Immature natural killer cell (primary cell): ENCODE data around the gene MYMK. TPM values are rescaled to one million over a fixed set of nuclear protein-coding genes. Genes with fewer than 3 reads are reported as not detected.

ENCODE experiments used
- DNase-seq, 3 donors: peaks; one replicate each; pipeline ENCODE4 v3.0.0; 2022; ENCODE audit warnings: mixed read lengths in 1 of 3
- H3K27ac Mint-ChIP-seq, 6 donors: one replicate each; pipeline ENCODE4 v1.8.0; 2020; ENCODE audit warnings: mixed read lengths in 6 of 6, mild to moderate bottlenecking in 5 of 6, inconsistent platforms in 4 of 6, moderate library complexity in 3 of 6
- H3K27me3 Mint-ChIP-seq, 3 donors: one replicate each; pipeline ENCODE4 v1.8.0; 2020 to 2021; ENCODE audit warnings: low read depth in 3 of 3, mild to moderate bottlenecking in 3 of 3, mixed read lengths in 3 of 3, moderate library complexity in 3 of 3, inconsistent platforms in 1 of 3
- H3K36me3 Mint-ChIP-seq, 3 donors: one replicate each; pipeline ENCODE4 v1.8.0; 2020; ENCODE audit warnings: mixed read lengths in 3 of 3, inconsistent platforms in 2 of 3, mild to moderate bottlenecking in 2 of 3
- H3K4me1 Mint-ChIP-seq, 2 donors: one replicate each; pipeline ENCODE4 v1.8.0; 2020; ENCODE audit warnings: inconsistent platforms in 2 of 2, mild to moderate bottlenecking in 2 of 2, mixed read lengths in 2 of 2, moderate library complexity in 1 of 2
- H3K4me3 Mint-ChIP-seq, 5 donors: one replicate each; pipeline ENCODE4 v1.8.0; 2020; ENCODE audit warnings: mild to moderate bottlenecking in 5 of 5, mixed read lengths in 5 of 5, inconsistent platforms in 3 of 5, moderate library complexity in 3 of 5
- H3K9me3 Mint-ChIP-seq, 6 donors: one replicate each; pipeline ENCODE4 v1.8.0; 2020; ENCODE audit warnings: mild to moderate bottlenecking in 6 of 6, mixed read lengths in 6 of 6, inconsistent platforms in 4 of 6, moderate library complexity in 3 of 6
- polyA plus RNA-seq, 3 donors: library from polyadenylated mRNA; unstranded; fragments of 300-500 nt; fragmentation: Illumina TruSeq; gene quantifications; one replicate each; pipeline ENCODE4 v1.2.3, GENCODE V29; 2021

Gene MYMK
- polyA plus RNA-seq, 3 donors from 2014 or later, result not detected

GRCh38 chr9:133523106-133523505 is 1.7 kb downstream of the MYMK start:
- H3K27ac Mint-ChIP-seq, result no peak overlapping the region
- no peaks in the 10 kb centered on the region for H3K9me3 Mint-ChIP-seq
- H3K4me1 Mint-ChIP-seq, result no peaks in the 10 kb centered on the region
- no peaks in the 10 kb centered on the region for H3K36me3 Mint-ChIP-seq
- H3K4me3 Mint-ChIP-seq, result no peak overlapping the region
- H3K27me3 Mint-ChIP-seq, result peaks cover 1 to 5% (median 2%) of the 10 kb centered on the region in 3 donors
- no peak for DNase-seq

- Mint-ChIP-seq H3K27me3 (peaks cover 1 to 5% (median 2%) of the 10 kb centered on the region in 3 donors), H3K4me1 (no peaks in the 10 kb centered on the region), H3K4me3 (no peak overlapping the region), H3K36me3 (no peaks in the 10 kb centered on the region), H3K9me3 (no peaks in the 10 kb centered on the region), H3K27ac (no peak overlapping the region)
- DNase-seq, result no peak
Observed at GRCh38 chr9:133522073-133522910, 2.5 kb downstream of the MYMK start.

DNA sequence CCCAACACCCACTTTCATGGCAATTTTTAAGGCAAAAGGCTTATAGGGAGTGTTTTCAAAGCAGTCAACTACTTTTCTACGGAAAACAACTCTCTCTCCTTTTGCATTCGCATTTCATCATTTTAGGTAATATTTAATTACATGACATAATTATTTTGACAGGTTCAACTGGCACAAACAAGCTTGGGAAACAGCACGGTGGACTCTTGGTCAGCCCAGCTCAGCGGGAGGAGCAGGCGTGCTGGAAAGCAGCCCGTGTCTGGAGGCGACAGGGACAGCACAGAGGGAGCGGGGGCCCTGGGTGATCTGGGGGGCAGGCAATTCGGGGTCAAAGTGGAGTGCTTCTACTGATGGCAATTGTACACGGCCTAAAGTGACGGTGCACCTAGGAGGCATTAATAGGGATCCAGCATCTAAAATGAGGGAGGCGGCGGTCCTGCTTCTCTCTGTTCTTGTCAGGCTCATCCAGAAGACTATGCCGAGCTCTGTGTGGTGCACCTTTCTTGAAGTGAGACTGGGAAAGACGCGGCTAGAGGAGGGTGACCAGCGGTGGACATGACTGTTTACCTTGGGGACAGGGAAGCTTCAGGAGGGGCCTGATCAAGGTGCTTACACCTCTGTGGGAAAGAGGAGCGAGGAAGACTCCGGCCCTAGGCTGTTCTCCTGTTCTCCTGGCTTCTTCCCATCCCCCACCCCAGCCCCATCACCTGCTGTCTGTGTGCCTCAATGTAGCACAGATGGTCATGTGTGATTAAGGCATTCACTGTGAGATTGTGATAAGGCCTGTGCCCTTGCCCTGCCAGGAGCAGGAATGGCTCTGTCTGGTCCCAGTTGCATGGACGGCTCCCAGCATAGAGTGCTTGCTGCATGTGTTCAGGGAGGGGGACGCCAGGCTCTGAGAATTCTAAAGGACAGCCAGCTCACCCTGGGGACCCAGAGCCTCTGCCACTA is 3.4 kb downstream of the MYMK start:
- no peak for DNase-seq
- H3K36me3 Mint-ChIP-seq, result no peaks in the 10 kb centered on the region
- H3K4me3 Mint-ChIP-seq, result no peak overlapping the region
- H3K27ac Mint-ChIP-seq, result no peak overlapping the region
- no peaks in the 10 kb centered on the region for H3K4me1 Mint-ChIP-seq
- no peaks in the 10 kb centered on the region for H3K9me3 Mint-ChIP-seq
- H3K27me3 Mint-ChIP-seq, result peaks cover 1 to 5% (median 2%) of the 10 kb centered on the region in 3 donors

GRCh38 chr9:133520121-133520835 is 4.5 kb downstream of the MYMK start:
- H3K27me3 Mint-ChIP-seq, result peaks cover 1 to 3% (median 2%) of the 10 kb centered on the region in 3 donors

DNA sequence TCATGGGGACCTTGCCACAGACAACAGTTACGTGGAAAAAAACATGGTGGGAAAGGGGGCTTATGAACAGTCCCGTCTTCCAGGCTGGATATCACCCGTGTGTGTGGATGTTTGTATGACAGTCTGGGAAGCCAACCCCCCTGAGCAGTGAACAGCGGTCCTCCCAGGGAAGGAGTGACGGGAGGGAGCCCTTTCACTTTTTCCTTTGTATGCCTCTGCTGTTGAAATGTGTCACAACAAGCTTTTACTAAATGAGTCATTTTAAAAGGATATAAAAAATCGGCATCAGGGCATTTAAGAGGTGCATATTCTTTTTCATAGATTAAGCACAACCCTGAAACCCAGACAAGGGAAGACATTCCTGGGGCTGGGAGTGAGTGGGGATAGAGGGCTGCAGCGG is 5.1 kb downstream of the MYMK start:
- H3K27me3 Mint-ChIP-seq, result peaks cover 1 to 3% (median 2%) of the 10 kb centered on the region in 3 donors
- H3K4me3 Mint-ChIP-seq, result no peak overlapping the region
- H3K27ac Mint-ChIP-seq, result no peak overlapping the region

More at GRCh38 chr9:133520121-133520835, 4.5 kb downstream of the MYMK start:
- Mint-ChIP-seq H3K4me1 (no peaks in the 10 kb centered on the region), H3K9me3 (no peaks in the 10 kb centered on the region), H3K4me3 (no peak overlapping the region), H3K27ac (no peak overlapping the region), H3K36me3 (no peaks in the 10 kb centered on the region)
- no peak for DNase-seq

DNA sequence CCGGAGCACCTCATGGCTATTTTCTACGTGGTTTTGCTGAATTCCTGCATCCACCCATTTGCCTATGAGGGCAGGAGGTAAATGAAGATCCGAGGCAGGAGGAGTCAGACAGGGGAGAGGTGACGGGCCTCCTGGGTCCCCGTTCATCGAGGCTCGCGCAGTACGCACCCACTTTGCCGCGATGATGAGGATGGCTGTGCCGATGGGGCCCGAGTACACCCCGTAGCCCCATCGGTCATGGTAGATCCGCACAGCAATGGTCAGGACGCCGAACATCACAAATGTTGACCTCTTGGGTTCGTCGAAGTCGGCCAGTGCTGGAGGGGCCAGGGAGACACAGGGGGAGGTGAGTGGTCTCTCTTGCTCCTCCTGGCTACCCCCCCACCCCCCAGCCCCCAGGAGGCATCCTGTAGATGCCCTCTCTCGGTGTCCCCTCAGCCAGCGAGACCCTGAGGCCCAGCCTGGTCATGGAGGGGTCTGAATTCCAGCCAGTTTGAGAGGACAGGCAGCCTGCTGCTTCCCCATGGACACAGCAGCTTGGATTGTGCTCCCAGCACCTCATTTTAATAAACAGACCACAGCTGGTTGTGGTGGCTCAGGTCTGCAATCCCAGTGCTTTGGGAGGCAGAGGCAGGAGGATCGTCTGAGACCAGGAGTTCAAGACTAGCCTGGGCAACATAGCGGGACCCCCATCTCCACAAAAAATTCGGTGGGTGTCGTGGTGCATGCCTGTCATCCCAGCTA is 5.9 kb downstream of the MYMK start:
- peaks cover 1 to 3% (median 2%) of the 10 kb centered on the region in 3 donors for H3K27me3 Mint-ChIP-seq
- DNase-seq, result no peak
- H3K4me3 Mint-ChIP-seq, result no peak overlapping the region
- H3K27ac Mint-ChIP-seq, result no peak overlapping the region
- H3K4me1 Mint-ChIP-seq, result no peaks in the 10 kb centered on the region
- no peaks in the 10 kb centered on the region for H3K36me3 Mint-ChIP-seq
- no peaks in the 10 kb centered on the region for H3K9me3 Mint-ChIP-seq

More for the DNA sequence above, 5.1 kb downstream of the MYMK start:
- Mint-ChIP-seq H3K36me3 (no peaks in the 10 kb centered on the region), H3K9me3 (no peaks in the 10 kb centered on the region), H3K4me1 (no peaks in the 10 kb centered on the region)
- no peak for DNase-seq

GRCh38 chr9:133518200-133518599 is 6.6 kb downstream of the MYMK start:
- no peak for DNase-seq
- peaks cover 0 to 2% (median under 1%) of the 10 kb centered on the region in 3 donors for H3K27me3 Mint-ChIP-seq
- no peaks in the 10 kb centered on the region for H3K36me3 Mint-ChIP-seq
- no peak overlapping the region for H3K27ac Mint-ChIP-seq
- no peak overlapping the region for H3K4me3 Mint-ChIP-seq
- H3K4me1 Mint-ChIP-seq, result no peaks in the 10 kb centered on the region
- H3K9me3 Mint-ChIP-seq, result no peaks in the 10 kb centered on the region

- Mint-ChIP-seq H3K27ac (no peak overlapping the region), H3K9me3 (no peaks in the 10 kb centered on the region), H3K27me3 (peaks cover 0 to 2% (median 0%) of the 10 kb centered on the region in 3 donors), H3K36me3 (no peaks in the 10 kb centered on the region), H3K4me3 (no peak overlapping the region), H3K4me1 (no peaks in the 10 kb centered on the region)
- DNase-seq, result no peak
Observed at GRCh38 chr9:133517711-133518110, 7.0 kb downstream of the MYMK start.

DNA sequence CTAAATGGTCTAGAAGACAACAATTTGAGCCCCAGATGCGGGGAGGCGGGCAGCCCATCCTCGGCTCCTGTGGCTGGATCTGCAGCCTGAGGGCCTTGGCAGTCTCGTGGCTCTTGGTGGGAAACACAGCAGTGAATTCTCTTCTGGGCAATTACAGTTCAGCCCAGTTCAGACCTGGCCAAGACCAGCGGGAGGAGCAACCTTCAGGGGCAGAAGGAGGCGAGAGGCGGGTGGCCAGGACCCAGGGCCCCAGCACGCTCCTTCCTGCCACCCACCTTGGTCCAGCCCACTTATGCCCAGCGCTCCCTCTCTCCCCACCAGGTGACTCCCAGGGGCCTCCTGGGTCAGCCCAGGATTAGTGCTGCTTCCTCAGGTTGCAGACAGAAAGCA is 7.8 kb downstream of the MYMK start:
- Mint-ChIP-seq H3K9me3 (no peaks in the 10 kb centered on the region), H3K4me1 (no peaks in the 10 kb centered on the region), H3K27ac (no peak overlapping the region), H3K36me3 (no peaks in the 10 kb centered on the region), H3K4me3 (no peak overlapping the region), H3K27me3 (peaks cover 0 to 2% (median 0%) of the 10 kb centered on the region in 3 donors)
- DNase-seq, result no peak

- Mint-ChIP-seq H3K9me3 (no peaks in the 10 kb centered on the region), H3K4me3 (no peak overlapping the region), H3K27ac (no peak overlapping the region), H3K27me3 (peaks cover 0 to 2% (median 0%) of the 10 kb centered on the region in 3 donors), H3K4me1 (no peaks in the 10 kb centered on the region), H3K36me3 (no peaks in the 10 kb centered on the region)
- DNase-seq, result no peak
Observed at GRCh38 chr9:133516256-133516960, 8.4 kb downstream of the MYMK start.

DNA sequence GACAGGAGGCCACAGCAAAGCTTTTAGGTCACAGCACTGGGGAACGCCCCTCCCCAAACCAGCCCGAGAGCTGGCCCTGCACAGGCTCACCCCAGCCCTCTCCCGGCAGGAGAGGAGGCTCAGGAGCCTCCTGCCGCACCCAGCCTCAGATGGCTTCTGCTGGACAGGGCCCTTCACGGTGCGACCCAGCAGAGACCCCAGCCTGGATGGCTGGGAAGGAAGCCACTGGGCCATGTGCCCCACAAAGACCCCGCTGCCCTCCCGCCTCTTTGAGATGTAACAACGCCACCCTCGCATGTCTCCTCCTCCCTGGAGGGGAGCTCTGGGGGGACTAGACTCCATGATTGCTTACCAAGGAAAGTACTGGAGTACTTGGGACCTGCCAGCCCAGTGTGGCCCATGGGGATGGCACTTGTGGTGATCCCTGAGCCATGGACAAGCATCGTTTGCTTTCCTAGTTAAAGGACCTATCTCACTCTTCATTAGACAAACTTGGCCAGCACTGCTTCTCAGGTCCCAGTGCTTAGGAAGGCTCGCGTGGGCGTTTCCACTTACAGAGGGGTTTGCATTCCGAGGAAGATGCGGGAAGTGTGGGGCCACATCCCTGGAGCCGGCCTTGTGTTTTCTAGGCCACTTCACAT is 9.0 kb downstream of the MYMK start:
- Mint-ChIP-seq H3K36me3 (no peaks in the 10 kb centered on the region), H3K4me3 (no peak overlapping the region), H3K4me1 (no peaks in the 10 kb centered on the region), H3K27ac (no peak overlapping the region), H3K27me3 (no peaks in the 10 kb centered on the region), H3K9me3 (no peaks in the 10 kb centered on the region)
- no peak for DNase-seq

DNA sequence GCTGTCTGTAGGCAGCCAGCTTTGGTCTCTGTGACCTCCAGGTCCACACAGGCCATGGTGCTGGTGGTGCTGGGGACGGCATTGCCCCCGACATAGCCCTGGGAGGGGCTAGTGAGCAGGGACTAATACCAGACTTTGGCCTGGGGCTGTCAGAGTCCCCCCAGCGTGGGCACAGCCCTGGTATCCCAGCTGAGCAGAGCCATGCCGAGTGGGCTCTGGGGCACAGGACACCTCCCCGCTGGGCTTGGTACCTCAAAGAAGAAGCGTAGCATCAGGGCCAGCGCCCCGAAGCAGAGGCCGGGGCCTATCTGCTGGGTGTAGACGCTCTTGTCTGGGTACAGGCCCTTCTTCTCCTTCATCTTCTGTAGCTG is 9.5 kb downstream of the MYMK start:
- no peak overlapping the region for H3K27ac Mint-ChIP-seq
- H3K27me3 Mint-ChIP-seq, result no peaks in the 10 kb centered on the region
- no peak for DNase-seq
- no peaks in the 10 kb centered on the region for H3K9me3 Mint-ChIP-seq
- H3K4me1 Mint-ChIP-seq, result no peaks in the 10 kb centered on the region
- no peak overlapping the region for H3K4me3 Mint-ChIP-seq
- no peaks in the 10 kb centered on the region for H3K36me3 Mint-ChIP-seq
